Astrocyte of the hippocampus (primary cell): ENCODE data around the gene HTD2.

Experiments
- DNase-seq: peaks from one replicate; pipeline ENCODE4 v3.0.0; 2011; ENCODE audit warnings: low read depth, low spot score

The HTD2 gene

DNA sequence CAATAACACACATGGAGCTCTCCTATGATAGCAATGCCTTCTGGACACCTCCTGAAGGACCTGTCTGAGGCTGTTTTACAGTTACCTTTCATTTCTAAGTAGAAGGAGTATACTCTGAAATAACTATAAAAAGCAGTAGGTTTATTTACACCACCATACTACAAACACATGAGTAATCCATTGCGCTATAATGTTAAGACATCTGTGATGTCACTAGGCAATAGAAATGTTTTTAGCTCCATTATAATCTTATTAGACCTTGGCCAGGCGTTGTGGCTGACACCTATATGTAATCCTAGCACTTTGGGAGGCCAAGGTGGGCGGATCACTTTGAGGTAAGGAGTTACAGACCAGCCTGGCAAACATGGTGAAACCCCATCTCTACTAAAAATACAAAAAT, 51.1 kb downstream of the HTD2 start:
- DNase-seq = no peak

DNA sequence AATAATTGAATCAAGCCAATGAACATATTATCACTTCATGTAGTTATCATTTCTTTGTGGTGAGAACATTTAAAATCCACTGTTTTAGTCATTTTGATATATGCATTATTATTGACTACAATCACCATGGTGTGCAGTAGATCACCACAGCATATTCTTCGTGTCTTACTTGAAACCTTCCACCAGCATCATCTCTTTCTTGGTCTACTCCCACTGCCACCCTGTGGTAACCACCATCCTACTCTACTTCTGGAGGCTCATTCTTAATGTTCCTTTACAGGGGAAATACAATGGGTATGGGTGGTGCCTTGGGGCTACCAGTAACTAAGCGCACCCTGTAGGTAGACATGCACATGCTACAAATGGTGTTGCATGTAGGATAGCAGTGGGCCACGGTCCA, 51.8 kb downstream of the HTD2 start:
- DNase-seq = no peak

- DNase-seq = no peak
Observed at GRCh38 chr3:58358808-58359207, 52.5 kb downstream of the HTD2 start.

DNA sequence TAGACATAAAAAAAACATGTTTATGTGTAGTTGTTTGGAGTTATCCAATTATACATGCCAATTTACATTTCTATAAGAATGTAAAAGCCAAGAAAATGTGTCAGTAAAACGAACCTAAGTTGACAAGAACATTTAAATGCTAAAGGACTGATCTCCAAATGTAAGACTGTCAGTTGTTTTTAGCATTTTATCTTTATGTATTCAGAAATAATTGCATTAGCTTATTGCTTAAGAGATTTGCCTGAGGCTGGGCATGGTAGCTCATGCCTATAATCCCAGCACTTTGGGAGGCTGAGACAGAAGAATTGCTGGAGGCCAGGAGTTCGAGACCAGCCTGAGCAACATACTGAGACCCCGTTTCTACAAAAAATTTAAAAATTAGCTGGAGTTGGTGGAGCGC, 53.3 kb downstream of the HTD2 start:
- DNase-seq = no peak

- DNase-seq = no peak
Observed at GRCh38 chr3:58361866-58362265, 55.5 kb downstream of the HTD2 start.

DNA sequence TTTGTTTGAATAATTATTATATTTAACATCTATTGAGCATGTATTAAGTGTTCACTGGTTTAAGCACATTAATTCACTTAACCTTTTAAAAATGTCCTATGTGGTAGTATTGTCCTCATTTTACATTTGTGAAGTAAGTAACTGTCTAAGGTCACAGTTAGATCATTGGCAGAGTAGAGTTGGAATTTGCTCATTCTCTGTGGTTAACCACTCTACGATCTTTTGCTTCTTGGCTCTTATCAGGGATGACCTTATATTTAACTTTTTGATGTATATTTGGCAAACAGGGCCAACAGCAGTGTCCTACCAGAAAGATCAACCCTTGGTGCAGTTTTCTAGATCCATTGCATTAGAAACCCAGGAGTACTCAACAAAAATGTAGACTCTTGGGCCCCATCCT, 60.4 kb downstream of the HTD2 start:
- no peak for DNase-seq

- DNase-seq = no peak
Observed at GRCh38 chr3:58369038-58369437, 62.7 kb downstream of the HTD2 start.
